CD4-positive, alpha-beta T cell treated with Interleukin-21 for 1 hour (primary cell): ENCODE results near the gene ACVR1C.
"Not testable (repeated sequence)": the region's sequence is repeated elsewhere in the genome, so short reads cannot be mapped to it uniquely, and the experiment has no call there.

Source experiments
- DNase-seq: peaks from one replicate; pipeline ENCODE4 v3.0.0-alpha.2; 2020

ACVR1C gene

GRCh38 chr2:157572725-157573124, 55.9 kb downstream of the ACVR1C start:
- peak; percentile 14 for DNase-seq

DNA sequence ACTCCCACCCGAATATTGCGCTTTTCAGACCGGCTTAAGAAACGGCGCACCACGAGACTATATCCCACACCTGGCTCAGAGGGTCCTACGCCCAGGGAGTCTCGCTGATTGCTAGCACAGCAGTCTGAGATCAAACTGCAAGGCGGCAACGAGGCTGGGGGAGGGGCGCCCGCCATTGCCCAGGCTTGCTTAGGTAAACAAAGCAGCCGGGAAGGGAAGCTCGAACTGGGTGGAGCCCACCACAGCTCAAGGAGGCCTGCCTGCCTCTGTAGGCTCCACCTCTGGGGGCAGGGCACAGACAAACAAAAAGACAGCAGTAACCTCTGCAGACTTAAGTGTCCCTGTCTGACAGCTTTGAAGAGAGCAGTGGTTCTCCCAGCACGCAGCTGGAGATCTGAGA, 62.0 kb downstream of the ACVR1C start:
- not testable (repeated sequence) for DNase-seq

GRCh38 chr2:157566113-157566512, 62.6 kb downstream of the ACVR1C start:
- not testable (repeated sequence) for DNase-seq

GRCh38 chr2:157565550-157565949, 63.1 kb downstream of the ACVR1C start:
- DNase-seq, result no peak

DNA sequence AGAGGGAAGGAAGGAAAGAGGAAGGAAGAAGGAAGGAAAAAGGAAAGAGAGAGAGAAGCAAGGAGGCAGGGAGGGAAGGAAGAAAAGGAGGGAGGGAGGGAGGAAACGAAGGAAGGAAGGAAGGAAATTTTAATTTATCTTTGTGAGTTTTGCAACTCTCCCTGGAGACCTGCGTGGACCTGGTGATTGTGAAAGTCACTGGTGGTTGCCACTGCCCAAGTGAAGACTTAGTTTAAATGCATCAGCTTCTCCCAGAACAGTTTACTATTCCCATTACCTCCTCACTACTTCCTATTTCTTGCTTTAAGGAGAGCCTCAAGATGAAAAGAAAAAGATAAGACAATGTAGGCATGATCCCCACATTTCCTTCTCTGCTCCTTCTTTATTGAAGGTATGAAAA, 68.8 kb downstream of the ACVR1C start:
- DNase-seq, result no peak

DNA sequence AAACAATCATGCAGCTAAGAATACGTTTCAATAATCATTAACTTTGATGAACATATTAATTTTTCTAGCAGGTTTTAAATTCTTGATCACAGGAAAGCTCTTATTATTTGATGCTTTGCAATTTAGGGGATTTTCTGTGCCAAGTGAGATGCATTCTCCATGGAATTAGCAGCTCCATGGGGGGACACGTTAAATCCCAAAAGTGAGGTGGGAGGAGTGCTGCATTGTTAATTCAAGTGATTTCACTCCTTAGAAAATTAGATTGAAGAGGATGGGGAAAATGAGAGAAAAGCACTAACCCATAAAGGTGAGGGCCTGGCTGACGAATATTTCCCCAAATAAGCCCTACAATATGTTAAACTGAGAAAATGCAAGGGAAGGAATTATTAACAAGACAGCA, 69.2 kb downstream of the ACVR1C start:
- DNase-seq, result no peak

- no peak for DNase-seq
Measured at GRCh38 chr2:157559061-157559460, 69.6 kb downstream of the ACVR1C start.

- DNase-seq, result no peak
Measured at GRCh38 chr2:157557770-157558169, 70.9 kb downstream of the ACVR1C start.

DNA sequence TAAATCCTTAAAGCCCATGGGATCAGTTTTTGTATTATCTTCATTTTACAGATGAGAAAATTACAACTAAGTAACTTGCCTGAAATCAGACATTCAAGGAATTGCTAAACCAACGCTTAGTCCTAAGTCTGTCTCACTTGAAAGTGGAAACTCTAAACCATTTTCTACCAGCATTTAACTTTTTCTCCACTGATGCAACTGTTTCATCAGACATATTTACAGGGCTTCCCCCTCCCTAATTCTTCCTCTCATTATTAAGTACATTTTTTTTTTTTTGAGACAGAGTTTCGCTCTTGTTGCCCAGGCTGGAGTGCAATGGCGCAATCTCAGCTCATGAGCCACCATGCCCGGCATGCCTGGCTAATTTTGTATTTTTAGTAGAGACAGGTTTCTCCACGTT, 88.6 kb downstream of the ACVR1C start:
- no peak for DNase-seq

GRCh38 chr2:157538064-157538463, 90.6 kb downstream of the ACVR1C start:
- DNase-seq, result no peak

- no peak for DNase-seq
Measured at GRCh38 chr2:157536815-157537214, 91.8 kb downstream of the ACVR1C start.

- no peak for DNase-seq
Measured at GRCh38 chr2:157528963-157529751, 99.5 kb downstream of the ACVR1C start.

- DNase-seq, result no peak
Measured at GRCh38 chr2:157526070-157526469, 102.6 kb downstream of the ACVR1C start.

- no peak for DNase-seq
Measured at GRCh38 chr2:157523270-157524247, 105.1 kb downstream of the ACVR1C start.

DNA sequence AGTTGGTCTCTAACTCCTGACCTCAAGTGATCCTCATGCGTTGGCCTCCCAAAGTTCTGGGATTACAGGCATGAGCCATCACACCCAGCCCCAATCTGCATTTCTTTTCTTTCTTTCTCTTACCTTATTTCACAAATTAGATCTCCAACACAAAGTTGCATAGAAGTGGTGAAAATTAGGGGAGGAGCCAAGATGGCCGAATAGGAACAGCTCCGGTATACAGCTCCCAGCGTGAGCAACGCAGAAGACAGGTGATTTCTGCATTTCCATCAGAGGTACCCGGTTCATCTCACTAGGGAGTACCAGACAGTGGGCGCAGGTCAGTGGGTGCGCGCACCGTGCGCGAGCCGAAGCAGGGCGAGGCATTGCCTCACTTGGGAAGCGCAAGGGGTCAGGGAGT, 113.7 kb downstream of the ACVR1C start:
- not testable (repeated sequence) for DNase-seq

DNA sequence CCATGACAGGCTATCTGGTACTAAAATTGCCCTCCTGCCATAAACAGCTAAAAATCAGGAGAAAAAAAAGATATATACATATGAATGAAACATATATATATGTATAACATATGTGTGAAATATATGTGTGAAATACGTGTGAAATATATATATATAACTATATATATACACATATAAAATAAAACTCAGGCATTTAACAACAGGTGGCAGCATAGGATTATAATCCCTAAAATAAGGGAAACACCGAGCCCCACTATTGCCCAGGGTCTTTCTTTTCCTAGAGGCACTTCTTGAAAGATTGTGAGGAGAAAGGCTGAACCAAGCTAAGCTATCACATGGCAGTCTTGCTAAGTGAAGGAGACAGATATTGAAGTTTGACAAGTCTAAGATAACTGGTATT, 118.9 kb downstream of the ACVR1C start:
- no peak for DNase-seq

DNA sequence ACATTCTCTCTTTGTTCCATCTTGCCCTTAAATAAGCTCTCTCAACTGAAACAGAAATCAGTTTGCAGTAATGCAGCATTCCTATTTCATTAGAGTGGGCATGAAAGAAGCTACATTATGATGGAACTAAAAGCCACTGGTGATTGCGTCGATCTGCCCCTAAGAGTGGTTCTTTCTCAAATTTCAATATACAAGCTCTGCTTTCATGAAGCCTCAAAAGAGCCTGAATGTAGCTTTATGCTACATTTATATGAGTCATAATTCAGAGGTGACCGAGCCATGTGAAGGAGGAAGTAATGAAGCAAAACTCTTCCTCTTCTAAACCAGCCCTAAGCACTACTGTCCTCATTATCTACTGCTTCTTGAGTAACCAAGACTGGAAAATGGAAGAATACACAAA, 120.0 kb downstream of the ACVR1C start:
- DNase-seq, result no peak

GRCh38 chr2:157506586-157506985, 122.1 kb downstream of the ACVR1C start:
- no peak for DNase-seq

- no peak for DNase-seq
Measured at GRCh38 chr2:157504623-157505022, 124.0 kb downstream of the ACVR1C start.

- DNase-seq, result no peak
Measured at GRCh38 chr2:157501026-157501425, 127.6 kb downstream of the ACVR1C start.

DNA sequence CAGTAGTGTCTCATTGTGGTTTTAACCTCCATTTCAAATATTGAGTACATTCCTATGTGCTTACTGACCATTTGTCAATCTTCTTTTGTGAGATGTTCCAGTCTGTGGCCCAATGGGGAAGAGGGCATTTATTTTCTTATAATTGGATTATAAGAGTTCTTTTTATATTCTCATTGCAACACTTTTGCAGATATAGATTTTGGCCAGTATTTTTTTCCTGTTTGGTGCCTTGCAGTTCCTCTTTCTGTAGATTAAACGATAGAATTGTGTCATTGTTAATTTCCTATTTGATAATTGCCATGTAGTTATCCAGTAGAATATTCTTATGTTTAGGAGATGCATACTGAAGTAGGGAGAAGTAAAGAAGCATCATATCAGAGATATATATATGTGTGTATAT, 128.3 kb downstream of the ACVR1C start:
- DNase-seq, result no peak

GRCh38 chr2:157498483-157498882, 130.2 kb downstream of the ACVR1C start:
- no peak for DNase-seq

GRCh38 chr2:157497638-157498314, 130.9 kb downstream of the ACVR1C start:
- DNase-seq, result peak; percentile 55
